SU-DHL-6 (cell line): ENCODE results near the gene ZGLP1.

Experiments
- H2AFZ ChIP-seq: fragments of 200-600 bp; sonication (generic); 2 replicates; pipeline ENCODE4 v1.6.1; 2014; ENCODE audit warnings: low read depth, mild to moderate bottlenecking, moderate library complexity, mixed read lengths, antibody characterized with exemption, low read length; ENCODE audit not compliant: severe bottlenecking
- H3F3A ChIP-seq: fragments of 200-600 bp; shearing (Covaris generic); 2 replicates; pipeline ENCODE4 v1.6.0; 2016; ENCODE audit warnings: antibody characterized with exemption, mild to moderate bottlenecking; ENCODE audit not compliant: insufficient read depth
- H3K27ac ChIP-seq: fragments of 200-600 bp; sonication (generic); 2 replicates; pipeline ENCODE4 v1.5.1; 2016; ENCODE audit warnings: low read depth, mild to moderate bottlenecking, low read length, moderate library complexity, mixed read lengths
- H3K27me3 ChIP-seq: fragments of 200-600 bp; sonication (generic), shearing (Covaris generic); 2 replicates; pipeline ENCODE4 v1.6.0; 2014; ENCODE audit warnings: mild to moderate bottlenecking, low read length
- H3K36me3 ChIP-seq: fragments of 200-600 bp; sonication (generic); 2 replicates; pipeline ENCODE4 v1.6.1; 2014; ENCODE audit warnings: mild to moderate bottlenecking, low read length, mixed read lengths
- H3K4me2 ChIP-seq: fragments of 300-600, 200-600 bp; shearing (Covaris generic), sonication (generic); 2 replicates; pipeline ENCODE4 v1.6.0; 2014; ENCODE audit warnings: low read length, low read depth, mild to moderate bottlenecking; ENCODE audit not compliant: poor library complexity, severe bottlenecking
- H3K4me3 ChIP-seq: fragments of 200-600 bp; sonication (generic); 2 replicates; pipeline ENCODE4 v1.5.1; 2014; ENCODE audit warnings: antibody characterized with exemption, low read length, mild to moderate bottlenecking, mixed read lengths; ENCODE audit not compliant: insufficient read depth, poor library complexity, severe bottlenecking
- H3K79me2 ChIP-seq: fragments of 200-600 bp; sonication (generic); 2 replicates; pipeline ENCODE4 v1.6.1; 2014; ENCODE audit warnings: mild to moderate bottlenecking, low read length, moderate library complexity; ENCODE audit not compliant: insufficient read depth
- H3K9ac ChIP-seq: fragments of 200-600 bp; sonication (generic); 2 replicates; pipeline ENCODE4 v1.7.0; 2014; ENCODE audit warnings: mild to moderate bottlenecking, low read length
- H3K9me2 ChIP-seq: fragments of 200-600 bp; sonication (generic); replicated peaks from 2 replicates; pipeline ENCODE4 v1.6.1; 2014; ENCODE audit warnings: low read length; ENCODE audit not compliant: insufficient read depth
- H3K9me3 ChIP-seq: fragments of 200-600 bp; sonication (generic); 2 replicates; pipeline ENCODE4 v1.6.1; 2014; ENCODE audit warnings: low read length, mixed read lengths; ENCODE audit not compliant: insufficient read depth
- H4K20me1 ChIP-seq: fragments of 200-600 bp; sonication (generic); 2 replicates; pipeline ENCODE4 v1.6.1; 2014; ENCODE audit warnings: low read depth, mild to moderate bottlenecking, antibody characterized with exemption, low read length, moderate library complexity, mixed read lengths
- CTCF ChIP-seq: fragments of 200-600 bp; sonication (generic); IDR thresholded peaks from one replicate; pipeline ENCODE4 v1.5.1; 2017; ENCODE audit warnings: antibody characterized with exemption, mild to moderate bottlenecking, low read length, moderate library complexity; ENCODE audit not compliant: insufficient read depth, poor library complexity, severe bottlenecking
- EZH2phosphoT487 ChIP-seq: fragments of 200-600 bp; sonication (generic), shearing (Covaris generic); conservative IDR thresholded peaks from 2 replicates; pipeline ENCODE4 v1.6.1; 2018; ENCODE audit warnings: mild to moderate bottlenecking, antibody characterized with exemption, low read length, moderate library complexity, mixed read lengths

The ZGLP1 gene

GRCh38 chr19:10266706-10267105, 42.9 kb downstream of the ZGLP1 start:
- Histone ChIP-seq H2AFZ (no peak overlapping the region), H3K36me3 (no peaks in the 10 kb centered on the region)
- TF ChIP-seq CTCF (no peak), EZH2phosphoT487 (no peak)

GRCh38 chr19:10262771-10263170, 46.8 kb downstream of the ZGLP1 start:
- Histone ChIP-seq H3K9ac (no peak overlapping the region), H3K4me3 (no peak overlapping the region), H3K4me2 (no peak overlapping the region), H2AFZ (no peak overlapping the region), H3K79me2 (no peaks in the 10 kb centered on the region), H4K20me1 (no peaks in the 10 kb centered on the region), H3K9me2 (no peaks in the 10 kb centered on the region), H3F3A (0 out of 2 replicates have a peak, but pooled peaks cover 3% of the 10 kb centered on the region), H3K36me3 (no peaks in the 10 kb centered on the region), H3K27ac (no peak overlapping the region), H3K27me3 (no peaks in the 10 kb centered on the region), H3K9me3 (no peaks in the 10 kb centered on the region)
- TF ChIP-seq CTCF (no peak), EZH2phosphoT487 (no peak)

More at GRCh38 chr19:10266706-10267105, 42.9 kb downstream of the ZGLP1 start:
- Histone ChIP-seq H3K27ac (no peak overlapping the region), H4K20me1 (no peaks in the 10 kb centered on the region), H3K27me3 (no peaks in the 10 kb centered on the region), H3K4me2 (no peak overlapping the region), H3K9me3 (no peaks in the 10 kb centered on the region), H3K9me2 (no peaks in the 10 kb centered on the region), H3F3A (peaks cover 17% of the 10 kb centered on the region), H3K79me2 (peaks cover 7% of the 10 kb centered on the region; the same call in 1 of the 2 replicates), H3K9ac (no peak overlapping the region), H3K4me3 (no peak overlapping the region)

GRCh38 chr19:10260141-10260584, 49.5 kb downstream of the ZGLP1 start:
- Histone ChIP-seq H3F3A (0 out of 2 replicates have a peak, but pooled peaks cover 3% of the 10 kb centered on the region), H2AFZ (no peak overlapping the region), H3K27me3 (no peaks in the 10 kb centered on the region), H3K36me3 (no peaks in the 10 kb centered on the region), H3K79me2 (no peaks in the 10 kb centered on the region), H3K27ac (no peak overlapping the region), H4K20me1 (no peaks in the 10 kb centered on the region), H3K9ac (no peak overlapping the region), H3K9me3 (no peaks in the 10 kb centered on the region), H3K9me2 (no peaks in the 10 kb centered on the region), H3K4me2 (no peak overlapping the region), H3K4me3 (no peak overlapping the region)
- TF ChIP-seq CTCF (no peak), EZH2phosphoT487 (no peak)
